HepG2 (cell line): Measurements from ENCODE around the gene RPRD2. TPM values are rescaled to one million over a fixed set of nuclear protein-coding genes. Genes with fewer than 3 reads are reported as not detected.

Experiments
- ERF ChIP-seq: IDR thresholded peaks from 2 replicates; pipeline ENCODE4 v1.6.1; 2018; ENCODE audit warnings: missing biosample characterization, missing genetic modification reagents
- HNF4A ChIP-seq: sonication (generic); formaldehyde crosslinking; IDR thresholded peaks from 2 replicates; pipeline ENCODE4 v1.4.0; 2020; ENCODE audit warnings: missing genetic modification reagents
- KDM1A ChIP-seq: IDR thresholded peaks from 2 replicates; pipeline ENCODE4 v1.6.1; 2016; ENCODE audit warnings: missing compliant biosample characterization
- KDM2A ChIP-seq: sonication (generic); formaldehyde crosslinking; IDR thresholded peaks from 2 replicates; pipeline ENCODE4 v1.4.0; 2020; ENCODE audit warnings: low read depth, missing genetic modification reagents, borderline replicate concordance
- KLF12 ChIP-seq: sonication (generic); formaldehyde crosslinking; IDR thresholded peaks from 2 replicates; pipeline ENCODE4 v1.4.0; 2020; ENCODE audit warnings: missing genetic modification reagents, borderline replicate concordance
- KMT2A ChIP-seq: sonication (generic); formaldehyde crosslinking; IDR thresholded peaks from 2 replicates; pipeline ENCODE4 v1.4.0; 2020; ENCODE audit warnings: missing genetic modification reagents
- MIER3 ChIP-seq: IDR thresholded peaks from 2 replicates; pipeline ENCODE4 v1.6.1; 2016; ENCODE audit warnings: missing compliant biosample characterization, borderline replicate concordance
- MTA1 ChIP-seq: sonication (generic); formaldehyde crosslinking; IDR thresholded peaks from 2 replicates; pipeline ENCODE4 v1.4.0; 2020; ENCODE audit warnings: missing genetic modification reagents, mild to moderate bottlenecking, borderline replicate concordance
- MYC ChIP-seq: sonication (generic); formaldehyde crosslinking; IDR thresholded peaks from 2 replicates; pipeline ENCODE4 v1.9.0; 2021; ENCODE audit warnings: missing genetic modification reagents, borderline replicate concordance
- SIX4 ChIP-seq: sonication (generic); formaldehyde crosslinking; IDR thresholded peaks from 2 replicates; pipeline ENCODE4 v1.4.0; 2020; ENCODE audit warnings: missing genetic modification reagents
- TSC22D2 ChIP-seq: sonication (generic); formaldehyde crosslinking; IDR thresholded peaks from 2 replicates; pipeline ENCODE4 v1.5.1; 2020; ENCODE audit warnings: missing genetic modification reagents, mild to moderate bottlenecking, borderline replicate concordance
- ZBTB20 ChIP-seq: sonication (generic); formaldehyde crosslinking; IDR thresholded peaks from 2 replicates; pipeline ENCODE4 v1.8.1; 2023; ENCODE audit warnings: missing genetic modification reagents, low read depth, mild to moderate bottlenecking, borderline replicate concordance
- ZNF101 ChIP-seq: sonication (generic); formaldehyde crosslinking; IDR thresholded peaks from 2 replicates; pipeline ENCODE4 v1.4.0; 2020; ENCODE audit warnings: mild to moderate bottlenecking, low read depth, missing genetic modification reagents, borderline replicate concordance
- ZNF317 ChIP-seq: sonication (generic); formaldehyde crosslinking; IDR thresholded peaks from 2 replicates; pipeline ENCODE4 v1.5.0; 2020; ENCODE audit warnings: mild to moderate bottlenecking, missing genetic modification reagents
- ZNF33B ChIP-seq: sonication (generic); formaldehyde crosslinking; IDR thresholded peaks from 2 replicates; pipeline ENCODE4 v1.5.1; 2020; ENCODE audit warnings: mild to moderate bottlenecking, missing genetic modification reagents
- ZNF432 ChIP-seq: sonication (generic); formaldehyde crosslinking; IDR thresholded peaks from 2 replicates; pipeline ENCODE4 v1.5.0; 2020; ENCODE audit warnings: missing genetic modification reagents, mild to moderate bottlenecking, borderline replicate concordance
- ZNF546 ChIP-seq: sonication (generic); formaldehyde crosslinking; conservative IDR thresholded peaks from 2 replicates; pipeline ENCODE4 v1.8.1; 2023; ENCODE audit warnings: mild to moderate bottlenecking, missing genetic modification reagents
- ZNF850 ChIP-seq: sonication (generic); formaldehyde crosslinking; conservative IDR thresholded peaks from 2 replicates; pipeline ENCODE4 v1.9.0; 2021; ENCODE audit warnings: mild to moderate bottlenecking, missing genetic modification reagents
- ZNF891 ChIP-seq: sonication (generic); formaldehyde crosslinking; IDR thresholded peaks from 2 replicates; pipeline ENCODE4 v1.5.0; 2020; ENCODE audit warnings: mild to moderate bottlenecking, missing genetic modification reagents
- polyA plus RNA-seq, 8 experiments: library from polyadenylated mRNA; depleted of rRNA in 3 of 8; stranded (reverse) in 7 of 8; unstranded in 1 of 8; fragments of >200 nt; fragmentation: Illumina TruSeq in 4 of 8; extraction: Trizol in 4 of 8; gene quantifications; 2 replicates each; pipeline versions ENCODE4 v1.2.1 to v1.2.3, GENCODE V29; 2011 to 2016; ENCODE audit warnings: low read depth in 4 of 8, missing spikeins in 1 of 8, mixed read lengths in 1 of 8; ENCODE audit not compliant: insufficient read depth in 1 of 8
- total RNA-seq, 5 experiments: library from RNA; depleted of rRNA; stranded (reverse); fragments of >200 nt; fragmentation: Illumina TruSeq; extraction: Trizol; gene quantifications; 2 replicates each; pipeline ENCODE4 v1.2.3, GENCODE V29; 2016; ENCODE audit warnings: low read depth in 1 of 5
- TF ChIP-seq, protein P1 (sequence below): sonication (generic); formaldehyde crosslinking; IDR thresholded peaks from 2 replicates; pipeline ENCODE4 v1.4.0; 2020; ENCODE audit warnings: missing genetic modification reagents
- TF ChIP-seq, protein P2 (sequence below): IDR thresholded peaks from 2 replicates; pipeline ENCODE4 v1.6.1; 2016; ENCODE audit warnings: low read depth, control low read depth
- TF ChIP-seq, protein P3 (sequence below): sonication (generic); formaldehyde crosslinking; conservative IDR thresholded peaks from 2 replicates; pipeline ENCODE4 v1.4.0; 2020; ENCODE audit warnings: missing genetic modification reagents
- TF ChIP-seq, protein P4 (sequence below): sonication (generic); formaldehyde crosslinking; conservative IDR thresholded peaks from 2 replicates; pipeline ENCODE4 v1.8.0; 2022; ENCODE audit warnings: low read depth, missing genetic modification reagents

The RPRD2 gene
- total and polyA plus RNA-seq, 2 of the 13 experiments (the other 11 are each of a cell fraction or from before 2014, with no cell fraction given) = 8.0 to 8.9 TPM

DNA sequence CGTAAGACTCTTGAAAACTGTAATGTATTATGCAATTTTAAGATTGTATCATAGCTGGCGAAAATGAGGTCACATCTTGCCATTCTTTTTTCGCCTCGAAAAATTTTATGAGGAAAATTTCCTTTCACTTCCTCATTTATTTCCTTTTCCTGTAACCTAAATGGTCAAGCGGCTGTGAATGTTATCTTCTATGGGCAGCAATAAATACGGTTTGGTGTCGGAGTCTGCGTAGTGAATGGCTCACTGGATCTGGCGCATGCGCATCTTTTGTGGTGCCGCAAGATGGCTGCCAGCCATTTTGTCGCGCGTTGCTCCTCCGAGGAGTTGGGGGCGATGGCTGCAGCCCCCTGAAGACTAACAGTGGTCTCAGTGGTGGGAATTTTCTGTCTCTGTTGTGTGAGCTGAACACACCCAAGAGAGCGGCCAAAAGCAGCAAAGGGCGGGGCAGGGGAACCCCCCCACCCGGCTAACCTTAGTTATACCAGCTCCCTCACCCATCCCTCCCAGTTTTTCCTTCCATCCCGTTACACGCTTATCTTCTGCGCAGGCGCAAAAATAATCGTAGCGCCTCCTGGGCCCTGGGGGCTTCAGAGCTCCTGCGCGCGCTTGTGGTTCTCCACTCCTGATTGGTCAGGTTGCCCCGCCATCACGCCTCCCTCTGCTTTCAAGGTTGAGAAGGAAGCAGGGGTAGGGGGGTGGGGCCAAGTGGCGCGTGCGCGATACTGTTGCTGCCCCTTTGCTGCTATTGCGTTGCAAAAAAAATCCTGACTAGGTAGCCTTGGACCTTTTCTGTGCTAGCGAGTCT lies at the start of gene RPRD2 (continued):
- TF ChIP-seq ZNF546 (CRISPR knock-in tag) = no peak
- TF ChIP-seq KLF12 = no peak
- no peak for TF ChIP-seq ZNF101 (CRISPR knock-in tag)
- no peak for TF ChIP-seq ZNF850
- TF ChIP-seq MIER3 = no peak; the same call in 1 of the 2 replicates
- no peak for TF ChIP-seq MTA1 (CRISPR knock-in tag)
- TF ChIP-seq, protein P1, sequence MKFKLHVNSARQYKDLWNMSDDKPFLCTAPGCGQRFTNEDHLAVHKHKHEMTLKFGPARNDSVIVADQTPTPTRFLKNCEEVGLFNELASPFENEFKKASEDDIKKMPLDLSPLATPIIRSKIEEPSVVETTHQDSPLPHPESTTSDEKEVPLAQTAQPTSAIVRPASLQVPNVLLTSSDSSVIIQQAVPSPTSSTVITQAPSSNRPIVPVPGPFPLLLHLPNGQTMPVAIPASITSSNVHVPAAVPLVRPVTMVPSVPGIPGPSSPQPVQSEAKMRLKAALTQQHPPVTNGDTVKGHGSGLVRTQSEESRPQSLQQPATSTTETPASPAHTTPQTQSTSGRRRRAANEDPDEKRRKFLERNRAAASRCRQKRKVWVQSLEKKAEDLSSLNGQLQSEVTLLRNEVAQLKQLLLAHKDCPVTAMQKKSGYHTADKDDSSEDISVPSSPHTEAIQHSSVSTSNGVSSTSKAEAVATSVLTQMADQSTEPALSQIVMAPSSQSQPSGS = 0 out of 2 replicates have a peak, but pooled peaks have one; percentile 11
- peak; percentile 55; the same call in 1 of the 2 replicates for TF ChIP-seq MYC (CRISPR knock-in tag)
- TF ChIP-seq, protein P2, sequence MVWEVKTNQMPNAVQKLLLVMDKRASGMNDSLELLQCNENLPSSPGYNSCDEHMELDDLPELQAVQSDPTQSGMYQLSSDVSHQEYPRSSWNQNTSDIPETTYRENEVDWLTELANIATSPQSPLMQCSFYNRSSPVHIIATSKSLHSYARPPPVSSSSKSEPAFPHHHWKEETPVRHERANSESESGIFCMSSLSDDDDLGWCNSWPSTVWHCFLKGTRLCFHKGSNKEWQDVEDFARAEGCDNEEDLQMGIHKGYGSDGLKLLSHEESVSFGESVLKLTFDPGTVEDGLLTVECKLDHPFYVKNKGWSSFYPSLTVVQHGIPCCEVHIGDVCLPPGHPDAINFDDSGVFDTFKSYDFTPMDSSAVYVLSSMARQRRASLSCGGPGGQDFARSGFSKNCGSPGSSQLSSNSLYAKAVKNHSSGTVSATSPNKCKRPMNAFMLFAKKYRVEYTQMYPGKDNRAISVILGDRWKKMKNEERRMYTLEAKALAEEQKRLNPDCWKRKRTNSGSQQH = no peak
- TF ChIP-seq KMT2A (CRISPR knock-in tag) = no peak
- TF ChIP-seq ZNF432 (CRISPR knock-in tag) = no peak
- TF ChIP-seq, protein P3, sequence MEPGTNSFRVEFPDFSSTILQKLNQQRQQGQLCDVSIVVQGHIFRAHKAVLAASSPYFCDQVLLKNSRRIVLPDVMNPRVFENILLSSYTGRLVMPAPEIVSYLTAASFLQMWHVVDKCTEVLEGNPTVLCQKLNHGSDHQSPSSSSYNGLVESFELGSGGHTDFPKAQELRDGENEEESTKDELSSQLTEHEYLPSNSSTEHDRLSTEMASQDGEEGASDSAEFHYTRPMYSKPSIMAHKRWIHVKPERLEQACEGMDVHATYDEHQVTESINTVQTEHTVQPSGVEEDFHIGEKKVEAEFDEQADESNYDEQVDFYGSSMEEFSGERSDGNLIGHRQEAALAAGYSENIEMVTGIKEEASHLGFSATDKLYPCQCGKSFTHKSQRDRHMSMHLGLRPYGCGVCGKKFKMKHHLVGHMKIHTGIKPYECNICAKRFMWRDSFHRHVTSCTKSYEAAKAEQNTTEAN = peak; percentile 55; the same call in 1 of the 2 replicates
- TF ChIP-seq KDM2A (CRISPR knock-in tag) = peak; percentile 84
- no peak for TF ChIP-seq KDM1A (CRISPR knock-in tag)
- TF ChIP-seq, protein P4, sequence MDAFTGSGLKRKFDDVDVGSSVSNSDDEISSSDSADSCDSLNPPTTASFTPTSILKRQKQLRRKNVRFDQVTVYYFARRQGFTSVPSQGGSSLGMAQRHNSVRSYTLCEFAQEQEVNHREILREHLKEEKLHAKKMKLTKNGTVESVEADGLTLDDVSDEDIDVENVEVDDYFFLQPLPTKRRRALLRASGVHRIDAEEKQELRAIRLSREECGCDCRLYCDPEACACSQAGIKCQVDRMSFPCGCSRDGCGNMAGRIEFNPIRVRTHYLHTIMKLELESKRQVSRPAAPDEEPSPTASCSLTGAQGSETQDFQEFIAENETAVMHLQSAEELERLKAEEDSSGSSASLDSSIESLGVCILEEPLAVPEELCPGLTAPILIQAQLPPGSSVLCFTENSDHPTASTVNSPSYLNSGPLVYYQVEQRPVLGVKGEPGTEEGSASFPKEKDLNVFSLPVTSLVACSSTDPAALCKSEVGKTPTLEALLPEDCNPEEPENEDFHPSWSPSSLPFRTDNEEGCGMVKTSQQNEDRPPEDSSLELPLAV (CRISPR knock-in tag) = no peak
- TF ChIP-seq HNF4A (CRISPR knock-in tag) = no peak
- peak; percentile 86; the same call in 1 of the 2 replicates for TF ChIP-seq ZBTB20 (CRISPR knock-in tag)
- no peak; the same call in 1 of the 2 replicates for TF ChIP-seq ZNF891
- no peak for TF ChIP-seq ERF
- no peak for TF ChIP-seq ZNF33B (CRISPR knock-in tag)
- no peak for TF ChIP-seq SIX4 (CRISPR knock-in tag)
- no peak; the same call in 1 of the 2 replicates for TF ChIP-seq TSC22D2
- TF ChIP-seq ZNF317 (CRISPR knock-in tag) = peak; percentile 9; the same call in 1 of the 2 replicates
